K562 (cell line): ENCODE data around the gene UQCRC1. TPM values are rescaled to one million over a fixed set of nuclear protein-coding genes. Genes with fewer than 3 reads are reported as not detected.
A peak's percentile ranks its signal among the peaks of the same experiment; 100 is the strongest.

Experiments
- BRCA1 ChIP-seq, 2 experiments: fragments of 450-650 bp in 1 of 2; sonication (generic) in 1 of 2; formaldehyde crosslinking in 1 of 2; IDR thresholded peaks; 2 replicates each; pipeline versions ENCODE4 v1.5.0 to v1.6.1; 2017 to 2020; ENCODE audit warnings: mild to moderate bottlenecking in 1 of 2, missing genetic modification reagents in 1 of 2
- CBFB ChIP-seq: sonication (generic); formaldehyde crosslinking; IDR thresholded peaks from 2 replicates; pipeline ENCODE4 v1.4.0; 2020; ENCODE audit warnings: mild to moderate bottlenecking, missing genetic modification reagents
- CHCHD3 ChIP-seq: fragments of 250-450 bp; sonication (Bioruptor Pico); IDR thresholded peaks from 2 replicates; pipeline ENCODE4 v2.1.2; 2022; ENCODE audit warnings: mild to moderate bottlenecking
- CREBBP ChIP-seq: IDR thresholded peaks from one replicate; pipeline ENCODE4 v1.6.1; 2012; ENCODE audit warnings: low read depth, mild to moderate bottlenecking, control low read depth, inconsistent platforms, low read length
- EWSR1 ChIP-seq: fragments of 450-650 bp; IDR thresholded peaks from 2 replicates; pipeline ENCODE4 v1.6.1; 2018; ENCODE audit warnings: borderline replicate concordance, mild to moderate bottlenecking, low read depth, moderate library complexity; ENCODE audit not compliant: partially characterized antibody
- KDM1A ChIP-seq, 2 experiments: fragments of 450-650 bp; IDR thresholded peaks; 2 replicates each; pipeline ENCODE4 v1.6.1; 2016; ENCODE audit warnings: mild to moderate bottlenecking in 2 of 2
- KDM2B ChIP-seq: fragments of 250-450 bp; sonication (Bioruptor Pico); IDR thresholded peaks from 2 replicates; pipeline ENCODE4 v1.8.0; 2021; ENCODE audit warnings: mild to moderate bottlenecking, moderate library complexity
- LEF1 ChIP-seq: fragments of 450-650 bp; IDR thresholded peaks from 2 replicates; pipeline ENCODE4 v1.6.1; 2016; ENCODE audit warnings: mild to moderate bottlenecking
- MIER1 ChIP-seq: fragments of 450-650 bp; IDR thresholded peaks from 2 replicates; pipeline ENCODE4 v1.6.1; 2016; ENCODE audit warnings: antibody characterized with exemption, mild to moderate bottlenecking, low read depth
- MYNN ChIP-seq, 2 experiments: sonication (generic); formaldehyde crosslinking in 1 of 2; IDR thresholded peaks; 2 replicates each; pipeline versions ENCODE4 v1.5.0 to v1.6.1; 2016 to 2020; ENCODE audit warnings: antibody characterized with exemption in 1 of 2, missing genetic modification reagents in 1 of 2
- NCOR1 ChIP-seq: fragments of 450-650 bp; IDR thresholded peaks from 2 replicates; pipeline ENCODE4 v1.6.1; 2016; ENCODE audit warnings: mild to moderate bottlenecking, moderate library complexity
- PHF20 ChIP-seq: fragments of 450-650 bp; IDR thresholded peaks from 2 replicates; pipeline ENCODE4 v1.6.1; 2018; ENCODE audit not compliant: partially characterized antibody
- SREBF1 ChIP-seq: fragments of 150-350 bp; IDR thresholded peaks from 2 replicates; pipeline ENCODE4 v1.6.1; 2014; ENCODE audit warnings: antibody characterized with exemption, low read depth, low read length, borderline replicate concordance
- SRF ChIP-seq, 2 experiments: fragments of 250-450, 450-650 bp in 1 of 2; sonication (Bioruptor Pico) in 1 of 2; sonication (generic) in 1 of 2; formaldehyde crosslinking; IDR thresholded peaks; 2 replicates each; pipeline versions ENCODE4 v1.5.0 to v1.5.1; 2020 to 2022; ENCODE audit warnings: mild to moderate bottlenecking in 1 of 2, missing genetic modification reagents in 1 of 2
- STAT5B ChIP-seq: fragments of 250-450 bp; sonication (Bioruptor Pico); IDR thresholded peaks from 2 replicates; pipeline ENCODE4 v1.8.0; 2021; ENCODE audit warnings: mild to moderate bottlenecking, inconsistent platforms
- TAF9B ChIP-seq: fragments of 450-650 bp; IDR thresholded peaks from 2 replicates; pipeline ENCODE4 v1.6.1; 2018; ENCODE audit warnings: mild to moderate bottlenecking; ENCODE audit not compliant: partially characterized antibody
- ZFP30 ChIP-seq: fragments of 250-450 bp; sonication (Bioruptor Pico); IDR thresholded peaks from 2 replicates; pipeline ENCODE4 v1.8.0; 2022; ENCODE audit warnings: moderate library complexity, mild to moderate bottlenecking, inconsistent platforms, borderline replicate concordance
- ZNF184 ChIP-seq: sonication (generic); formaldehyde crosslinking; IDR thresholded peaks from 2 replicates; pipeline ENCODE4 v1.5.0; 2020; ENCODE audit warnings: missing genetic modification reagents
- ZNF324 ChIP-seq: fragments of 250-450 bp; sonication (Bioruptor Pico); IDR thresholded peaks from 2 replicates; pipeline ENCODE4 v1.4.0; 2020; ENCODE audit warnings: mild to moderate bottlenecking
- ZNF354B ChIP-seq: fragments of 250-450 bp; sonication (Bioruptor Pico); IDR thresholded peaks from 2 replicates; pipeline ENCODE4 v1.4.0; 2020
- ZNF445 ChIP-seq: fragments of 250-450 bp; sonication (Bioruptor Pico); IDR thresholded peaks from 2 replicates; pipeline ENCODE4 v1.4.0; 2020; ENCODE audit warnings: low read depth, mild to moderate bottlenecking, moderate library complexity
- ZNF57 ChIP-seq: fragments of 450-650 bp; formaldehyde crosslinking; IDR thresholded peaks from 2 replicates; pipeline ENCODE4 v1.4.0; 2020; ENCODE audit warnings: mild to moderate bottlenecking, moderate library complexity
- polyA plus RNA-seq, 8 experiments: library from polyadenylated mRNA; depleted of rRNA in 4 of 8; stranded (reverse) in 5 of 8; unstranded in 3 of 8; fragments of >200 nt; fragmentation: Nextera tagmentation in 2 of 8; fragmentation: Illumina TruSeq in 1 of 8; extraction: Ambion mirVana in 2 of 8; extraction: Trizol in 1 of 8; gene quantifications; 2 replicates each; pipeline versions ENCODE4 v1.2.1 to v1.2.3, GENCODE V29; 2011 to 2014; ENCODE audit warnings: inconsistent platforms in 1 of 8, missing spikeins in 1 of 8
- total RNA-seq, 7 experiments: library from RNA; depleted of rRNA in 6 of 7; stranded (reverse); fragments of >200 nt in 6 of 7; fragmentation: Illumina TruSeq in 2 of 7; extraction: Trizol in 2 of 7; gene quantifications; 2 replicates each; pipeline versions ENCODE4 v1.2.1 to v1.2.3, GENCODE V29; 2011 to 2021; ENCODE audit warnings: low replicate concordance in 1 of 7
- TF ChIP-seq, protein P1 (sequence below): IDR thresholded peaks from 2 replicates; pipeline ENCODE4 v1.6.1; 2011; ENCODE audit warnings: borderline replicate concordance, low read depth, mild to moderate bottlenecking, moderate library complexity, low read length; ENCODE audit not compliant: insufficient read depth, poor library complexity, severe bottlenecking
- TF ChIP-seq, protein P2 (sequence below), 3 experiments: fragments of 200-800 bp in 1 of 3; sonication (Bioruptor generic) in 1 of 3; sonication (generic) in 1 of 3; formaldehyde crosslinking in 1 of 3; IDR thresholded peaks; 2 replicates each; pipeline versions ENCODE4 v1.6.1 to v1.8.0; 2016 to 2022; ENCODE audit warnings: mild to moderate bottlenecking in 2 of 3, missing compliant biosample characterization in 2 of 3, missing genetic modification characterization in 2 of 3, missing genetic modification reagents in 1 of 3
- TF ChIP-seq, protein P3 (sequence below): fragments of 250-450 bp; sonication (Bioruptor Pico); IDR thresholded peaks from 2 replicates; pipeline ENCODE4 v1.8.0; 2022; ENCODE audit warnings: inconsistent platforms

Gene UQCRC1
- total and polyA plus RNA-seq, 9 of the 15 experiments (the other 6 are each of a cell fraction or from before 2014, with no cell fraction given) = 125 to 424 (median 268) TPM

DNA sequence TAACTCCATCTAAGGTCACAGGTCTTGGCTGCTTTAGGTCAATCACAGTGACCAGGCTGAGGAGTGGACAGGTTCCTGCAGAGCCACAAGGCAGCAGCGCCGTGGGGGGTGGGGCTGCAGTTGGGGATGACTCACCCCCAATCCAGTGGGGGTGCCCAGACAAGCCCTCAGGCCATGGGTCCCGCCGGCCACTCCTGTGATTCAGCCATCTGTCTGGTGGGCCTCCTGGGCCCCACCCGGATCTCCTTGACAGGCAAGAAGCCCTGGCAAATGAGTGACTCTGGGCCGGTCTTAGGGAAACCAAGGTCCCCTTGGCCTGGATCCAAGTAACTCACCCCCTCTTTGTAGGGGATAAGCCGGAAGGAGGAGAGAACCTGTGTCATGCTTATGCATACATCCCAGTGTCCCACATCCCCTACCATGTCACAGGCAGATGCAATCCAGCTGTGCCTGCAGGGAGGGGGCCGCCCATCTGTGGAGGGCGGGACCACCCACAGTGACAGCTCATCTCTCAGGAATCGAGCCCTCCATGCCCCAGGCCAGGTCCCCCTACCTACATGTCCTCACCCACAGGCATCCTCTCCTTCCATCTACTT lies 13.8 kb downstream of the UQCRC1 start (continued):
- TF ChIP-seq SREBF1 = no peak
- no peak for TF ChIP-seq MIER1
- TF ChIP-seq ZNF57 (CRISPR knock-in tag) = no peak
- TF ChIP-seq CBFB (CRISPR knock-in tag) = no peak
- no peak for TF ChIP-seq LEF1
- no peak for TF ChIP-seq TAF9B
- TF ChIP-seq ZNF354B (CRISPR knock-in tag) = no peak
- no peak for TF ChIP-seq ZFP30 (CRISPR knock-in tag)
- TF ChIP-seq, protein P1, sequence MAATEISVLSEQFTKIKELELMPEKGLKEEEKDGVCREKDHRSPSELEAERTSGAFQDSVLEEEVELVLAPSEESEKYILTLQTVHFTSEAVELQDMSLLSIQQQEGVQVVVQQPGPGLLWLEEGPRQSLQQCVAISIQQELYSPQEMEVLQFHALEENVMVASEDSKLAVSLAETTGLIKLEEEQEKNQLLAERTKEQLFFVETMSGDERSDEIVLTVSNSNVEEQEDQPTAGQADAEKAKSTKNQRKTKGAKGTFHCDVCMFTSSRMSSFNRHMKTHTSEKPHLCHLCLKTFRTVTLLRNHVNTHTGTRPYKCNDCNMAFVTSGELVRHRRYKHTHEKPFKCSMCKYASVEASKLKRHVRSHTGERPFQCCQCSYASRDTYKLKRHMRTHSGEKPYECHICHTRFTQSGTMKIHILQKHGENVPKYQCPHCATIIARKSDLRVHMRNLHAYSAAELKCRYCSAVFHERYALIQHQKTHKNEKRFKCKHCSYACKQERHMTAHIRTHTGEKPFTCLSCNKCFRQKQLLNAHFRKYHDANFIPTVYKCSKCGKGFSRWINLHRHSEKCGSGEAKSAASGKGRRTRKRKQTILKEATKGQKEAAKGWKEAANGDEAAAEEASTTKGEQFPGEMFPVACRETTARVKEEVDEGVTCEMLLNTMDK = no peak
- no peak for TF ChIP-seq ZNF324 (CRISPR knock-in tag)
- TF ChIP-seq, protein P2, sequence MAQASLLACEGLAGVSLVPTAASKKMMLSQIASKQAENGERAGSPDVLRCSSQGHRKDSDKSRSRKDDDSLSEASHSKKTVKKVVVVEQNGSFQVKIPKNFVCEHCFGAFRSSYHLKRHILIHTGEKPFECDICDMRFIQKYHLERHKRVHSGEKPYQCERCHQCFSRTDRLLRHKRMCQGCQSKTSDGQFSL (CRISPR knock-in tag; IDR thresholded peaks at IDR 0.05) = peak; percentile 76; the same call in 1 of the 2 replicates
- TF ChIP-seq, protein P2 (tag; IDR thresholded peaks at IDR 0.05) = peak in 1 of 2 experiments; percentile 38; a peak in 1 of 4 replicates
- no peak for TF ChIP-seq MYNN (IDR thresholded peaks at IDR 0.05)
- TF ChIP-seq MYNN (CRISPR knock-in tag; IDR thresholded peaks at IDR 0.05) = no peak
- TF ChIP-seq KDM2B = no peak
- TF ChIP-seq ZNF445 (CRISPR knock-in tag) = no peak
- TF ChIP-seq STAT5B (CRISPR knock-in tag) = no peak
- no peak for TF ChIP-seq BRCA1 (IDR thresholded peaks at IDR 0.05)
- TF ChIP-seq BRCA1 (CRISPR knock-in tag; IDR thresholded peaks at IDR 0.05) = 0 out of 2 replicates have a peak, but pooled peaks have one; percentile 81
- TF ChIP-seq, protein P3, sequence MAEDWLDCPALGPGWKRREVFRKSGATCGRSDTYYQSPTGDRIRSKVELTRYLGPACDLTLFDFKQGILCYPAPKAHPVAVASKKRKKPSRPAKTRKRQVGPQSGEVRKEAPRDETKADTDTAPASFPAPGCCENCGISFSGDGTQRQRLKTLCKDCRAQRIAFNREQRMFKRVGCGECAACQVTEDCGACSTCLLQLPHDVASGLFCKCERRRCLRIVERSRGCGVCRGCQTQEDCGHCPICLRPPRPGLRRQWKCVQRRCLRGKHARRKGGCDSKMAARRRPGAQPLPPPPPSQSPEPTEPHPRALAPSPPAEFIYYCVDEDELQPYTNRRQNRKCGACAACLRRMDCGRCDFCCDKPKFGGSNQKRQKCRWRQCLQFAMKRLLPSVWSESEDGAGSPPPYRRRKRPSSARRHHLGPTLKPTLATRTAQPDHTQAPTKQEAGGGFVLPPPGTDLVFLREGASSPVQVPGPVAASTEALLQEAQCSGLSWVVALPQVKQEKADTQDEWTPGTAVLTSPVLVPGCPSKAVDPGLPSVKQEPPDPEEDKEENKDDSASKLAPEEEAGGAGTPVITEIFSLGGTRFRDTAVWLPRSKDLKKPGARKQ (CRISPR knock-in tag) = no peak
- no peak for TF ChIP-seq SRF (CRISPR knock-in tag; IDR thresholded peaks at IDR 0.05)
- no peak for TF ChIP-seq EWSR1
- TF ChIP-seq CREBBP = no peak
- peak; percentile 26; the same call in 1 of the 2 replicates for TF ChIP-seq NCOR1
- no peak for TF ChIP-seq CHCHD3
- no peak for TF ChIP-seq ZNF184 (CRISPR knock-in tag)
- TF ChIP-seq PHF20 = no peak
- TF ChIP-seq KDM1A (IDR thresholded peaks at IDR 0.05) = peak; percentile 39 to 46; a peak in 2 of 4 replicates
